Activated CD4-positive, alpha-beta memory T cell treated with anti-CD3 and anti-CD28 coated beads, Interleukin-2, amount 10 ng/mL, durations not matched to agents 7 days and 5 days (primary cell): ENCODE data around the gene USP9X. TPM values are rescaled to one million over a fixed set of nuclear protein-coding genes. Genes with fewer than 3 reads are reported as not detected.

Experiments used
- CTCF ChIA-PET: fragments of 350-600 bp; sonication (Branson Sonifier 250); formaldehyde crosslinking; loops from one replicate; lab custom pipeline; 2021; ENCODE audit warnings: antibody characterized with exemption, inconsistent platforms; lab: Charles Lee
- POLR2A ChIA-PET: fragments of 350-600 bp; sonication (Branson Sonifier 250); formaldehyde crosslinking; loops from one replicate; lab custom pipeline; 2021; ENCODE audit warnings: antibody characterized with exemption; lab: Charles Lee
- DNase-seq: peaks from one replicate; pipeline ENCODE4 v3.0.0-alpha.2; 2020
- H3K27ac Mint-ChIP-seq: one replicate; pipeline ENCODE4 v1.8.0; 2021; ENCODE audit warnings: mild to moderate bottlenecking, mixed read lengths
- H3K27me3 Mint-ChIP-seq: one replicate; pipeline ENCODE4 v1.8.0; 2021; ENCODE audit warnings: mixed read lengths
- H3K36me3 Mint-ChIP-seq: one replicate; pipeline ENCODE4 v1.8.0; 2021; ENCODE audit warnings: low read depth, mixed read lengths
- H3K4me1 Mint-ChIP-seq: one replicate; pipeline ENCODE4 v1.8.0; 2021; ENCODE audit warnings: mixed read lengths
- H3K4me3 Mint-ChIP-seq: one replicate; pipeline ENCODE4 v1.8.0; 2021; ENCODE audit warnings: mild to moderate bottlenecking, mixed read lengths
- H3K9me3 Mint-ChIP-seq: one replicate; pipeline ENCODE4 v1.8.0; 2021; ENCODE audit warnings: mixed read lengths
- total RNA-seq, 2 experiments: library from RNA; stranded (reverse); gene quantifications; one replicate each; pipeline ENCODE4 v1.2.3, GENCODE V29; 2021

Gene USP9X
- total RNA-seq, 2 experiments from 2014 or later: 43.9 to 45.9 TPM

DNA sequence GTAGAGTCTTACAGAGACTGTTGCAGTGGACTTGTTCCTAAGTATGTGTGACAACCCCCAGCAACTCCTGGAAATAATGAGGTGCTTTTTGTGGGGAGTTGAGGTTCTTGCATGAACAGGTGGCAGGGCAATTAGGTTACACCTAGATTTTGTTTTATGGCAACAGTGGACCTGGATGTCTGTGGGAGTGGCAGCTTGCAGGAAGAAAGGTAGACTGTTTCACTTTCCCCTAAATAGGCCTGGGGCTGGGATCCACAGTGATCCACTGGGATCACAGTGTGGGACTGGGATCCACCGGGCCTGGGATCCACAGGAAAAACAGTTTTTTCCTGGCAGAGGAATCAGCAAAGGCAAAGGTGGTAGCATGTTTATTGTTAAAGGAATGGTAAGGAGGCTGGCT lies 18.3 kb upstream of the USP9X start:
- H3K4me3 Mint-ChIP-seq: no peak overlapping the region
- H3K27ac Mint-ChIP-seq: no peak overlapping the region
- H3K27me3 Mint-ChIP-seq: no peaks in the 10 kb centered on the region
- H3K9me3 Mint-ChIP-seq: no peaks in the 10 kb centered on the region
- no peaks in the 10 kb centered on the region for H3K36me3 Mint-ChIP-seq
- ChIA-PET CTCF (no interaction called here), POLR2A (no interaction called here)
- no peak for DNase-seq
- no peaks in the 10 kb centered on the region for H3K4me1 Mint-ChIP-seq

- ChIA-PET CTCF (no interaction called here), POLR2A (no interaction called here)
- H3K9me3 Mint-ChIP-seq: no peaks in the 10 kb centered on the region
- no peak overlapping the region for H3K4me3 Mint-ChIP-seq
- H3K36me3 Mint-ChIP-seq: no peaks in the 10 kb centered on the region
- no peaks in the 10 kb centered on the region for H3K4me1 Mint-ChIP-seq
- H3K27me3 Mint-ChIP-seq: no peaks in the 10 kb centered on the region
- DNase-seq: no peak
- no peak overlapping the region for H3K27ac Mint-ChIP-seq
Observed at GRCh38 chrX:41067721-41068120, 17.5 kb upstream of the USP9X start.

GRCh38 chrX:41076742-41077141 lies 8.5 kb upstream of the USP9X start:
- Mint-ChIP-seq H3K4me1 (no peaks in the 10 kb centered on the region), H3K27ac (no peak overlapping the region), H3K4me3 (no peak overlapping the region), H3K36me3 (no peaks in the 10 kb centered on the region), H3K27me3 (no peaks in the 10 kb centered on the region), H3K9me3 (no peaks in the 10 kb centered on the region)
- ChIA-PET CTCF (no interaction called here), POLR2A (no interaction called here)
- no peak for DNase-seq

DNA sequence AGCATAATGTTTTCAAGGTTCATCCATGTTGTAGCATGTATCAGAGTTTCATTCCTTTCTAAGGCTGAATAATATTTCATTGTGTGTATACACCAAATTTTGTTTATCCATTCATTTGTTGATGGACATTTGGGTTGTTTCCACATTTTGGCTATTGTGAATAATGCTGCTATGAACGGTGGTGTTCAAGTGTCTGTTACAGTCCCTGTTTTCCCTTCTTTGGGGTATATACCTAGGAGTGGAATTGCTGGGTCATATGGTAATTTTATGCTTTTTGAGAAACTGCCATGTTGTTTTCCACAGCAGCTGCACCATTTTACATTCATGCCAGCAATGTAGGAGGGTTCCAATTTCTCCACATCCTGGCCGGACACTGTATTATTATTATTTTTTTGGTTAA lies 3.4 kb upstream of the USP9X start:
- Mint-ChIP-seq H3K4me3 (no peak overlapping the region), H3K27ac (no peak overlapping the region), H3K36me3 (no peaks in the 10 kb centered on the region), H3K27me3 (no peaks in the 10 kb centered on the region), H3K9me3 (no peaks in the 10 kb centered on the region), H3K4me1 (peaks cover 7% of the 10 kb centered on the region)
- ChIA-PET POLR2A (no interaction called here), CTCF (no interaction called here)
- no peak for DNase-seq

DNA sequence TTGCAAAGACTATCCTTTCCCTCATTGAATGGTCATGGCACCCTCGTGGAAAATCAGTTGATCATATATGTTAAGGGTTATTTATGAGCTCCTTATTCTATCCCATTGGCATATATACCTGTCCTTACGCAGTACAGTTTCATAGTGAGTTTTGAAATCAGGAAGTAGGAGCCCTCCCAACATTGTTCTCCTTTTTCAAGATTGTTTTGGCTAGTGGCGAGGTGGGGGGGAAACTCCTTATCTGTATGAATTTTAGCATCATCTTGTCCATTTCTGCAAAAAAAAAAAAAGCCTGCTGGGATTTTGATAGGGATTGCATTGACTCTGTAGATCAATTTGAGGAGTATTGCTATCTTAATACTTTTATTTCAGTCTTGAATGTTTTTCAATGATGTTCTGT lies 2.5 kb upstream of the USP9X start:
- Mint-ChIP-seq H3K4me1 (peaks cover 9% of the 10 kb centered on the region), H3K27me3 (no peaks in the 10 kb centered on the region), H3K9me3 (no peaks in the 10 kb centered on the region), H3K36me3 (peaks cover 8% of the 10 kb centered on the region), H3K4me3 (no peak overlapping the region), H3K27ac (no peak overlapping the region)
- DNase-seq: no peak
- ChIA-PET CTCF (no interaction called here), POLR2A (no interaction called here)

DNA sequence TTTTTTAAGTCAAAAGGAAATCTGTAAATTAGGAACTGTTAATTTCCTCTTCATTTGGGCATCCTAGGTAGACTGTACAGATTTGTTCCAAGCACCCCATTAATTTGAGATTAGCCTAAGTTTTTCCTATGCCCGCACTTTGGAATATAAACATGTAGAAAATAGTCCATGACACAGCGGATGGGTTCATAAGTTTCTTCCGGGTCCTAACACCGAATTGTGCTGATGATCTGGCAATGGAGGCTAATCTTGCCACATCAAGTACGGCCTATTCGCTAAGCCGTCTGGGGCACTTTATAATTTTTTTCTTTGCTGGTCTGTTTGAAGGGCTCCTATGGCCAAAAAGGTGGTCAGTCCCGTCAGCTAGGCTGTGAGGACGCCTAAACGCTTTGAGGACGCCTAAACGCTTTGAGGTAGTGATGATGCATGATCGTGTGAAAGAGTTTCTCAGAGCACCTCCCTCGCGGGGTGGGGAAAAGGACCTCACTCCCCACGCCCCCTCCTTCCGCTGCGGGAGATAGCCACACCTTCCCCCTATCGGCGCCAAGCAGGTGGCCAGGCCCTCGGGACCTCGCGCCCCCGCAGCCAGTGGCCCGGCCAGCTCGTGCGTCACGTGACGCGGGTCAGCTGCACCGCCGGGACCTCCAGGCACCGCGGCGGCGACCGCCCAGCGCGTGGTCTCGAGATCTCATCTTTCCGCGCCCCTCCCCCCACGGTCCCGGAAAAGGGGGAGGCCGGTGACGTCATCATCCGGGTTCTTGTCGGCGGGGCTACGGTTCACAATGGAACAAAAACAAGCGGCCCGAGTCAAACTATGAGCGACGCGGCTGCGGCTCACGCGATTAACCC lies 977 bp upstream of the USP9X start:
- Mint-ChIP-seq H3K4me1 (peaks cover 22% of the 10 kb centered on the region), H3K4me3 (peak overlapping the region; percentile 82), H3K27me3 (no peaks in the 10 kb centered on the region), H3K9me3 (no peaks in the 10 kb centered on the region), H3K27ac (peak overlapping the region; percentile 97), H3K36me3 (peaks cover 18% of the 10 kb centered on the region)
- DNase-seq: peak; percentile 94
- CTCF ChIA-PET: interaction anchor here (0.7 kb wide), 1 partner anchor 33 kb away, joined by 3 read pairs; no protein-coding TSS in a partner anchor
- POLR2A ChIA-PET: interaction anchor here (0.8 to 3.4 kb wide), 20 partner anchors 13 to 504 kb away, joined by 3 to 43 read pairs (median 6); partner anchors contain the start of genes ATP6AP2, CXorf38 and MED14

DNA sequence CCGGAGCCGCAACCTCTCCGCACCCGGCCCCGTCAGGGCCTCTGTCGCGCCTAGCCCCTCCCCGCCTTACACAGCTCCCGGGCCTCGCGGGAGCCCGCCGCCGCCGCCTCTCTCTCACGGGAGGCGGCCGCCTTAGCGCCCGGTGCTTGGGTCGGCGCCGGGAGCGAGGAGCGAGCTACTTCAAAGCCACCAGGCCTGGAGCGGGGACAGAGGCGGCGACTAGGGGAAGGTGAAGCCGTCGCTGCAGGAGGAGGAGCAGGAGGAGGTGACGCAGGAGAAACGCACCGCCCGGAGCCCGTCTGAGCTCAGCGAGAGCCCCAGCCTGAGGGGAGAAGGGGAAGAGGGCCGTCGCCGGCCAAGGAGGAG lies 250 bp downstream of the USP9X start:
- ChIA-PET POLR2A (interaction anchor here (0.7 to 3.4 kb wide), 21 partner anchors 12 to 1861 kb away, joined by 3 to 43 read pairs (median 7); partner anchors contain the start of genes ATP6AP2, CXorf38, DDX3X and MED14), CTCF (interaction anchor here (0.7 to 4.8 kb wide), 7 partner anchors 29 to 433 kb away, joined by 3 to 23 read pairs (median 3); partner anchors contain the start of gene MED14)
- Mint-ChIP-seq H3K27me3 (no peaks in the 10 kb centered on the region), H3K27ac (peak overlapping the region; percentile 97), H3K36me3 (peaks cover 22% of the 10 kb centered on the region), H3K4me1 (peaks cover 32% of the 10 kb centered on the region), H3K4me3 (peak overlapping the region; percentile 82), H3K9me3 (no peaks in the 10 kb centered on the region)
- peak; percentile 71 for DNase-seq

- Mint-ChIP-seq H3K27ac (peak overlapping the region; percentile 97), H3K4me1 (peaks cover 36% of the 10 kb centered on the region), H3K27me3 (no peaks in the 10 kb centered on the region), H3K9me3 (no peaks in the 10 kb centered on the region), H3K4me3 (peak overlapping the region; percentile 82), H3K36me3 (peaks cover 22% of the 10 kb centered on the region)
- ChIA-PET POLR2A (interaction anchor here (0.7 to 3.4 kb wide), 17 partner anchors 11 to 1860 kb away, joined by 3 to 43 read pairs (median 8); partner anchors contain the start of genes ATP6AP2, DDX3X and MED14), CTCF (interaction anchor here (0.7 to 4.8 kb wide), 6 partner anchors 29 to 432 kb away, joined by 3 to 23 read pairs (median 4); partner anchors contain the start of gene MED14)
- DNase-seq: peak; percentile 49
Observed at GRCh38 chrX:41085878-41086626, 807 bp downstream of the USP9X start.

- Mint-ChIP-seq H3K27me3 (no peaks in the 10 kb centered on the region), H3K4me1 (peaks cover 40% of the 10 kb centered on the region), H3K27ac (peak overlapping the region; percentile 84), H3K36me3 (peaks cover 22% of the 10 kb centered on the region), H3K4me3 (peak overlapping the region; percentile 82), H3K9me3 (no peaks in the 10 kb centered on the region)
- CTCF ChIA-PET: interaction anchor here (1.3 to 4.8 kb wide), 3 partner anchors 28 to 352 kb away, joined by 3 to 23 read pairs (median 6); partner anchors contain the start of gene MED14
- POLR2A ChIA-PET: interaction anchor here (0.7 to 3.4 kb wide), 10 partner anchors 11 to 441 kb away, joined by 3 to 43 read pairs (median 8); partner anchors contain the start of gene DDX3X
- no peak for DNase-seq
Observed at GRCh38 chrX:41086627-41086932, 1.3 kb downstream of the USP9X start.

- CTCF ChIA-PET: interaction anchor here (4.8 kb wide), 1 partner anchor 28 kb away, joined by 23 read pairs; no protein-coding TSS in a partner anchor
- POLR2A ChIA-PET: interaction anchor here (1.1 to 3.4 kb wide), 4 partner anchors 13 to 249 kb away, joined by 3 to 43 read pairs (median 6); no protein-coding TSS in a partner anchor
- peaks cover 44% of the 10 kb centered on the region for H3K4me1 Mint-ChIP-seq
- no peak for DNase-seq
- peak overlapping the region; percentile 84 for H3K27ac Mint-ChIP-seq
- H3K36me3 Mint-ChIP-seq: peaks cover 22% of the 10 kb centered on the region
- H3K9me3 Mint-ChIP-seq: no peaks in the 10 kb centered on the region
- H3K27me3 Mint-ChIP-seq: no peaks in the 10 kb centered on the region
- H3K4me3 Mint-ChIP-seq: peak overlapping the region; percentile 82
Observed at GRCh38 chrX:41087201-41087600, 2.0 kb downstream of the USP9X start.

DNA sequence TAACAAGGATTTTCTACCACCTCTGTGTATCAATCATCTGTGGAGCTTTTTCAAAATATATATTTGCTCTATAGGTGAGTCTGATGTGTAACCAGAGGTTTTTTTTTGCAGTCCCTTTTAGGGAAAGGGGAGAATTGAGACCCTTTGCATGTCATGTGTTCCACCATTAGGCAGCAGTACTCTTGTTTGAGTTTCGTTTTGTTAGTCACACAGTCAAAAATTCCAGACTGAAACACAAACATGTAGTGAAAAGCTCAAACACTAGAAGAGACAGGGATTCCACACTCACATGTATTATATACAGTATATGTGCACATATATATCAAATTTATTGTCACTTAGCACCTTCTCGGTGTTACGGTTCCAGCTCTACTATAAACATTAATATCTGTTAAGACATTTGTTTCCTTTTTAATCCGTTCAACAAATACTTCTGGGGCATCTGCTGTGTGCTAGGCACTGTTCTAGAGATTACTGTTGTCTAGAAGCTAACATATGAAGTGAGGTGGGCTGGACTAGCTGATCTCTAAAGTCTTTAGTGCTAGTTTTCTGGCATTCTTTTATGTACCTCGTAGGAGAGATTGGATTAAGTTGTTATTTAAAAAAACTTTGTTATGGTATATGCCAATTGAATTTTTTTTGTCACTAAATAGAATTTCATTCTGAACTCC lies 5.5 kb downstream of the USP9X start:
- Mint-ChIP-seq H3K36me3 (peaks cover 27% of the 10 kb centered on the region), H3K27me3 (no peaks in the 10 kb centered on the region), H3K4me1 (peaks cover 50% of the 10 kb centered on the region), H3K4me3 (no peak overlapping the region), H3K27ac (no peak overlapping the region), H3K9me3 (no peaks in the 10 kb centered on the region)
- DNase-seq: no peak
- POLR2A ChIA-PET: no interaction called here
- CTCF ChIA-PET: interaction anchor here (1.0 kb wide), 2 partner anchors 24 to 25 kb away, joined by 3 to 5 read pairs; no protein-coding TSS in a partner anchor

GRCh38 chrX:41092776-41093175 lies 7.5 kb downstream of the USP9X start:
- Mint-ChIP-seq H3K4me3 (no peak overlapping the region), H3K36me3 (peaks cover 21% of the 10 kb centered on the region), H3K27ac (no peak overlapping the region), H3K27me3 (no peaks in the 10 kb centered on the region), H3K9me3 (no peaks in the 10 kb centered on the region), H3K4me1 (peaks cover 61% of the 10 kb centered on the region)
- ChIA-PET CTCF (interaction anchor here (0.6 kb wide), 1 partner anchor 23 kb away, joined by 3 read pairs; no protein-coding TSS in a partner anchor), POLR2A (no interaction called here)
- no peak for DNase-seq
